NB4 (cell line): ENCODE data around the gene CATSPERB.

Experiments used
- CTCF ChIP-seq: IDR thresholded peaks from one replicate; pipeline ENCODE4 v1.5.1; 2012; ENCODE audit warnings: low read depth, low read length
- MYC ChIP-seq: IDR thresholded peaks from 2 replicates; pipeline ENCODE4 v1.6.1; 2011; ENCODE audit warnings: low read depth, low read length
- POLR2A ChIP-seq: IDR thresholded peaks from 2 replicates; pipeline ENCODE4 v1.6.1; 2011; ENCODE audit warnings: mild to moderate bottlenecking; ENCODE audit not compliant: insufficient read length; ENCODE audit errors: extremely low read depth

DNA sequence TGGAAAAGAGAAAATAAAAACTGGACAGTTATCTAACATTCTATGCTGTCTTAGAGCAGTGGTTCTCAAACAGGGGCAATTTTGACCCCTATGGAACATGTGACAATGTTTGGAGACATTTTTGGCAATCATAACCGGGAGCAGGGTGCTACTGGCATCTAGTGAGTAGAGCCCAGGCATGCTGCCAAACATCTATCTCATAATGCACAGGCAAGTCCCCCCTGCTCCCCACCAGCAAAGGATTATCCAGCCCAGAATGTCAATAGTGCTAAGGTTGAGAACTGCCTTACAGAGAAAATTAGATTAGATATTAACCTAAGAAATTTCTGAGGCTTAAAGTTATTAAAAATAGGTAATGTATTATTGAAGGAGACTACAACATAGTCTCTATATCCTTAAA, 22.9 kb upstream of the CATSPERB start:
- TF ChIP-seq CTCF: no peak
- no peak for TF ChIP-seq POLR2A
- no peak for TF ChIP-seq MYC
